SK-N-SH (cell line): ENCODE measurements around the gene PAPPA2. TPM values are rescaled to one million over a fixed set of nuclear protein-coding genes. Genes with fewer than 3 reads are reported as not detected.
"Not testable (repeated sequence)": the region's sequence is repeated elsewhere in the genome, so short reads cannot be mapped to it uniquely, and the experiment has no call there.

Experiments used
- CTCF ChIA-PET: fragments of 300-600, 350-600 bp; formaldehyde crosslinking; extraction: SDS; loops from one replicate; lab custom pipeline; 2021; lab: Yijun Ruan, JAX
- POLR2A ChIA-PET: fragments of 350-600 bp; sonication (Branson Sonifier 250); formaldehyde crosslinking; extraction: SDS; loops from one replicate; lab custom pipeline; 2020; ENCODE audit warnings: antibody characterized with exemption, inconsistent platforms; lab: Yijun Ruan, JAX
- DNase-seq: peaks from one replicate; pipeline ENCODE4 v3.0.0; 2012
- H2AFZ ChIP-seq: fragments of 200-600 bp; sonication (generic); 2 replicates; pipeline ENCODE4 v1.8.1; 2016; ENCODE audit warnings: antibody characterized with exemption, mild to moderate bottlenecking, low read depth
- H3F3A ChIP-seq: fragments of 200-600 bp; sonication (generic); replicated peaks from 2 replicates; pipeline ENCODE3; 2016; ENCODE audit warnings: antibody characterized with exemption, mild to moderate bottlenecking; ENCODE audit not compliant: insufficient read depth
- H3K27ac ChIP-seq, 2 experiments: fragments of 200-500 bp in 1 of 2; fragments of 200-600 bp in 1 of 2; sonication (Bioruptor generic) in 1 of 2; sonication (generic), shearing (Covaris generic) in 1 of 2; 2 replicates each; pipeline versions ENCODE4 v1.5.1 to v1.6.1; 2014 to 2016; ENCODE audit warnings: low read depth in 2 of 2, inconsistent platforms in 1 of 2, low read length in 1 of 2, mild to moderate bottlenecking in 1 of 2, mixed read lengths in 1 of 2
- H3K27me3 ChIP-seq: fragments of 200-600 bp; sonication (generic), shearing (Covaris generic); 2 replicates; pipeline ENCODE4 v1.6.1; 2016; ENCODE audit warnings: mixed run types; ENCODE audit not compliant: insufficient read depth
- H3K36me3 ChIP-seq, 2 experiments: fragments of 200-500 bp in 1 of 2; fragments of 200-600 bp in 1 of 2; sonication (Bioruptor generic) in 1 of 2; sonication (generic) in 1 of 2; replicated peaks in 1 of 2; 2 replicates each; pipeline versions ENCODE3 to v1.5.1; 2014 to 2016; ENCODE audit warnings: low read length in 1 of 2, mild to moderate bottlenecking in 1 of 2; ENCODE audit not compliant: insufficient read depth in 2 of 2, control insufficient read depth in 1 of 2
- H3K4me1 ChIP-seq, 2 experiments: fragments of 200-500 bp in 1 of 2; fragments of 200-600 bp in 1 of 2; sonication (Bioruptor generic) in 1 of 2; sonication (generic), shearing (Covaris generic) in 1 of 2; 2 replicates each; pipeline versions ENCODE4 v1.5.1 to v1.6.1; 2014 to 2016; ENCODE audit warnings: low read depth in 1 of 2, low read length in 1 of 2, mixed run types in 1 of 2; ENCODE audit not compliant: insufficient read depth in 2 of 2, control insufficient read depth in 1 of 2
- H3K4me2 ChIP-seq: fragments of 200-600 bp; sonication (generic), shearing (Covaris generic); 2 replicates; pipeline ENCODE4 v1.6.1; 2017; ENCODE audit warnings: mixed run types
- H3K4me3 ChIP-seq, 2 experiments: fragments of 200-500 bp in 1 of 2; fragments of 200-600 bp in 1 of 2; sonication (Bioruptor generic) in 1 of 2; sonication (generic), shearing (Covaris generic) in 1 of 2; 2 replicates each; pipeline versions ENCODE4 v1.5.1 to v1.8.1; 2014 to 2016; ENCODE audit warnings: low read depth in 2 of 2, inconsistent platforms in 1 of 2, low read length in 1 of 2, mild to moderate bottlenecking in 1 of 2, mixed read lengths in 1 of 2, moderate library complexity in 1 of 2
- H3K79me2 ChIP-seq: fragments of 200-600 bp; sonication (generic); 2 replicates; pipeline ENCODE4 v1.8.1; 2017; ENCODE audit warnings: mild to moderate bottlenecking; ENCODE audit not compliant: insufficient read depth
- H3K9ac ChIP-seq: fragments of 200-600 bp; sonication (generic); 2 replicates; pipeline ENCODE4 v1.6.1; 2017; ENCODE audit warnings: mixed run types
- H3K9me2 ChIP-seq: fragments of 200-600 bp; sonication (generic); 2 replicates; pipeline ENCODE4 v1.6.1; 2017; ENCODE audit warnings: mixed run types
- H3K9me3 ChIP-seq: fragments of 200-600 bp; sonication (generic); 2 replicates; pipeline ENCODE4 v1.6.1; 2017; ENCODE audit warnings: mixed run types, mild to moderate bottlenecking, moderate library complexity
- H4K20me1 ChIP-seq: fragments of 200-600 bp; sonication (generic); 2 replicates; pipeline ENCODE4 v1.6.1; 2017; ENCODE audit warnings: mild to moderate bottlenecking, mixed run types; ENCODE audit not compliant: insufficient read depth
- CTCF ChIP-seq: fragments of 200-600 bp; sonication (generic); IDR thresholded peaks from 2 replicates; pipeline ENCODE4 v1.6.1; 2017; ENCODE audit warnings: antibody characterized with exemption, mild to moderate bottlenecking, moderate library complexity
- ELF1 ChIP-seq: IDR thresholded peaks from 2 replicates; pipeline ENCODE4 v1.4.0; 2012
- GABPA ChIP-seq: IDR thresholded peaks from 2 replicates; pipeline ENCODE4 v1.4.0; 2012; ENCODE audit warnings: low read depth, mild to moderate bottlenecking
- JUND ChIP-seq: IDR thresholded peaks from 2 replicates; pipeline ENCODE4 v1.4.0; 2012
- RAD21 ChIP-seq: IDR thresholded peaks from 2 replicates; pipeline ENCODE4 v1.6.1; 2012; ENCODE audit warnings: mild to moderate bottlenecking, low read length
- WGBS: methylation state at CpG from one replicate; pipeline ENCODE4 v1.1.6; 2017; ENCODE audit warnings: low lambda C conversion rate; 5-methylcytosine and 5-hydroxymethylcytosine counted together
- polyA plus RNA-seq, 3 experiments: library from polyadenylated mRNA; depleted of rRNA; stranded (reverse); fragments of >200 nt; gene quantifications; 2 replicates each; pipeline ENCODE4 v1.2.3, GENCODE V29; 2012
- TF ChIP-seq, protein P1 (sequence below): fragments of 150-350 bp; IDR thresholded peaks from 2 replicates; pipeline ENCODE4 v1.6.1; 2017; ENCODE audit warnings: antibody characterized with exemption, low read length, low read depth, borderline replicate concordance

Gene PAPPA2
- polyA plus RNA-seq (2012; rRNA removed) = 0.02 and 0.03 TPM in 2 replicates
- polyA plus RNA-seq (2012; cell fraction: cytosol; rRNA removed) = under 0.01 and 0.03 TPM in 2 replicates
- polyA plus RNA-seq (2012; cell fraction: nucleus; rRNA removed) = 0.02 and 0.04 TPM in 2 replicates

GRCh38 chr1:176462674-176463378 lies at the start of gene PAPPA2:
PAPPA2 (plus strand) TSS chr1:176463175; CDS start chr1:176556323, 93,148 bp downstream.
- Histone ChIP-seq H3K36me3 (no peaks in the 10 kb centered on the region), H3K79me2 (no peaks in the 10 kb centered on the region), H3K4me3 (no peak within 1 kb of the TSS), H3K9ac (no peak within 1 kb of the TSS), H3K27me3 (no peaks in the 10 kb centered on the region), H3F3A (no peaks in the 10 kb centered on the region), H3K9me3 (no peaks in the 10 kb centered on the region), H4K20me1 (no peaks in the 10 kb centered on the region), H3K9me2 (no peaks in the 10 kb centered on the region), H3K4me2 (no peak within 1 kb of the TSS), H3K27ac (no peak within 1 kb of the TSS), H2AFZ (no peak within 1 kb of the TSS), H3K4me1 (no peaks in the 10 kb centered on the region)
- no peak for TF ChIP-seq CTCF
- DNase-seq = no peak
- ChIA-PET CTCF (interaction anchor here (0.7 to 1.2 kb wide), 2 partner anchors 7 to 36 kb away, joined by 3 read pairs; no protein-coding TSS in a partner anchor), POLR2A (no interaction called here)
- 40% methylated on average over 6 of the region's 6 CpGs for WGBS

DNA sequence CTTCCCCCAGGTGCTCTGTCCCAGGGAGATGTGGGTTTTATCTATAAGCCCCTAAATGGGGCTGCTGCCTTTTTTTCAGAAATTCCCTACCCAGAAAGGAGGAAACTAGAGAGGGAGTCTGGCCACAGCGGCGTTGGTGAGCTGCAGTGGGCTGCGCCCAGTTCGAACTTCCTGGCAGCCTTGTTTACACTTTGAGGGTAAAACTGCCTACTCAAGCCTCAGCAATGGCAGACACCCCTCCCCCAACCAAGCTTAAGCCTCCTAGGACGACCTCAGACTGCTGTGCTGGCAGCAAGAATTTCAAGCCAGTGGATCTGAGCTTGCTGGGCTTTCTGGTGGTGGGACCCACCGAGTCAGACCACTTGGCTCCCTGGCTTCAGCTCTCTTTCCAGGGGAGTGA lies 46.2 kb upstream of the PAPPA2 start:
- ChIA-PET CTCF (no interaction called here), POLR2A (no interaction called here)
- no peaks in the 10 kb centered on the region for H3K9me2 ChIP-seq
- H3K9ac ChIP-seq = no peak overlapping the region
- no peaks in the 10 kb centered on the region for H3K79me2 ChIP-seq
- H3K27me3 ChIP-seq = no peaks in the 10 kb centered on the region
- no peaks in the 10 kb centered on the region for H4K20me1 ChIP-seq
- H2AFZ ChIP-seq = no peak overlapping the region
- H3K9me3 ChIP-seq = no peaks in the 10 kb centered on the region
- H3F3A ChIP-seq = no peaks in the 10 kb centered on the region
- no peaks in the 10 kb centered on the region for H3K36me3 ChIP-seq
- H3K27ac ChIP-seq = no peak overlapping the region
- WGBS = 45% methylated on average over 5 of the region's 6 CpGs
- no peak overlapping the region for H3K4me3 ChIP-seq
- no peaks in the 10 kb centered on the region for H3K4me1 ChIP-seq
- DNase-seq = no peak
- TF ChIP-seq, protein P1, sequence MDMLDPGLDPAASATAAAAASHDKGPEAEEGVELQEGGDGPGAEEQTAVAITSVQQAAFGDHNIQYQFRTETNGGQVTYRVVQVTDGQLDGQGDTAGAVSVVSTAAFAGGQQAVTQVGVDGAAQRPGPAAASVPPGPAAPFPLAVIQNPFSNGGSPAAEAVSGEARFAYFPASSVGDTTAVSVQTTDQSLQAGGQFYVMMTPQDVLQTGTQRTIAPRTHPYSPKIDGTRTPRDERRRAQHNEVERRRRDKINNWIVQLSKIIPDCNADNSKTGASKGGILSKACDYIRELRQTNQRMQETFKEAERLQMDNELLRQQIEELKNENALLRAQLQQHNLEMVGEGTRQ = no peak
- TF ChIP-seq JUND = no peak
- TF ChIP-seq RAD21 = no peak
- no peak for TF ChIP-seq ELF1
- TF ChIP-seq GABPA = no peak
- TF ChIP-seq CTCF = no peak
- no peak overlapping the region for H3K4me2 ChIP-seq

- not testable (repeated sequence) for DNase-seq, H3K4me2 ChIP-seq
Observed at GRCh38 chr1:176419608-176420007, 43.4 kb upstream of the PAPPA2 start.

More at GRCh38 chr1:176419608-176420007, 43.4 kb upstream of the PAPPA2 start:
- H3K79me2 ChIP-seq, H3K27me3 ChIP-seq, H3K27ac ChIP-seq, H3K9me2 ChIP-seq, H3K4me3 ChIP-seq, H3K9ac ChIP-seq, H3K9me3 ChIP-seq, H3K4me1 ChIP-seq, POLR2A ChIA-PET, H2AFZ ChIP-seq, H3F3A ChIP-seq, H4K20me1 ChIP-seq, H3K36me3 ChIP-seq: not testable (repeated sequence)
- CTCF ChIA-PET = interaction anchor here (1.1 kb wide), 1 partner anchor 19 kb away, joined by 3 read pairs; no protein-coding TSS in a partner anchor
- WGBS = 3% methylated on average over 1 of the region's 1 CpG
